ENCODE results near the gene LDHD. TPM values are rescaled to one million over a fixed set of nuclear protein-coding genes. Genes with fewer than 3 reads are reported as not detected.
A peak's percentile ranks its signal among the peaks of the same experiment; 100 is the strongest.

LDHD gene
- total and polyA plus RNA-seq, 7 experiments from 2014 or later = 0.31 to 2.7 (median 0.46) TPM; not detected in 1

- H3K36me3 ChIP-seq (ENCODE audit: control insufficient read depth in 2 of 3, insufficient read depth in 3 of 3, low read length in 3 of 3) = no peaks in the 10 kb centered on the region
- H3K9me3 ChIP-seq (ENCODE audit: control insufficient read depth in 2 of 3, low read length in 3 of 3) = no peaks in the 10 kb centered on the region
- Mint-ChIP-seq H3K4me3 (peak overlapping the region in 1 of 10 donors; percentile 39), H3K27ac (peak overlapping the region in 5 of 9 donors; percentile 17 to 68 (median 36)), H3K9me3 (peaks cover 0 to 3% (median 0%) of the 10 kb centered on the region in 11 donors), H3K36me3 (peaks cover 0 to 12% (median 0%) of the 10 kb centered on the region in 5 donors), H3K4me1 (peaks cover 23 to 81% (median 39%) of the 10 kb centered on the region in 7 donors), H3K27me3 (no peaks in the 10 kb centered on the region)
- peaks cover 29 to 33% of the 10 kb centered on the region in 2 donors for H3K4me1 ChIP-seq (ENCODE audit: control insufficient read depth in 2 of 2, insufficient read depth in 2 of 2, low read length in 2 of 2)
- intact Hi-C loops (cut with micrococcal nuclease) = no loop called here
- ChIA-PET POLR2A (interaction anchor here (0.5 to 0.6 kb wide), 2 partner anchors 38 to 129 kb away, joined by 3 read pairs; no protein-coding TSS in a partner anchor), CTCF (interaction anchor here (2.3 kb wide), 1 partner anchor 26 kb away, joined by 7 read pairs; no protein-coding TSS in a partner anchor)
- no peak overlapping the region for H3K4me3 ChIP-seq (ENCODE audit: low read length)
- no peaks in the 10 kb centered on the region for H3K27me3 ChIP-seq (ENCODE audit: control insufficient read depth in 2 of 2, insufficient read depth in 2 of 2, low read length in 2 of 2)
- DNase-seq (no peak), ATAC-seq (no peak)
- H3K27ac ChIP-seq (ENCODE audit: low read depth, low read length) = no peak overlapping the region
Observed at GRCh38 chr16:75101635-75102034, 14.9 kb downstream of the LDHD start.

GRCh38 chr16:75100603-75100990 is 16.0 kb downstream of the LDHD start:
- no peak overlapping the region for H3K27ac ChIP-seq (ENCODE audit: low read depth, low read length)
- DNase-seq (no peak), ATAC-seq (no peak)
- H3K4me3 Mint-ChIP-seq = peak overlapping the region in 4 of 10 donors; percentile 33 to 72 (median 52)
- no peaks in the 10 kb centered on the region for H3K27me3 ChIP-seq (ENCODE audit: control insufficient read depth in 2 of 2, insufficient read depth in 2 of 2, low read length in 2 of 2)
- CTCF ChIA-PET = interaction anchor here (1.0 to 2.3 kb wide), 2 partner anchors 11 to 25 kb away, joined by 6 to 7 read pairs; no protein-coding TSS in a partner anchor
- peaks cover 0 to 12% (median 0%) of the 10 kb centered on the region in 5 donors for H3K36me3 Mint-ChIP-seq
- H3K4me1 ChIP-seq (ENCODE audit: control insufficient read depth in 2 of 2, insufficient read depth in 2 of 2, low read length in 2 of 2) = peaks cover 29 to 33% of the 10 kb centered on the region in 2 donors
- no peaks in the 10 kb centered on the region for H3K9me3 ChIP-seq (ENCODE audit: control insufficient read depth in 2 of 3, low read length in 3 of 3)
- H3K36me3 ChIP-seq (ENCODE audit: control insufficient read depth in 2 of 3, insufficient read depth in 3 of 3, low read length in 3 of 3) = no peaks in the 10 kb centered on the region
- intact Hi-C loops (cut with micrococcal nuclease) = no loop called here
- peaks cover 23 to 81% (median 40%) of the 10 kb centered on the region in 7 donors for H3K4me1 Mint-ChIP-seq
- H3K27me3 Mint-ChIP-seq = no peaks in the 10 kb centered on the region
- H3K27ac Mint-ChIP-seq = peak overlapping the region in 8 of 9 donors; percentile 52 to 92 (median 76)
- peaks cover 0 to 3% (median 0%) of the 10 kb centered on the region in 11 donors for H3K9me3 Mint-ChIP-seq
- no peak overlapping the region for H3K4me3 ChIP-seq (ENCODE audit: low read length)
- POLR2A ChIA-PET = no interaction called here

GRCh38 chr16:75099738-75100602 is 16.6 kb downstream of the LDHD start:
- H3K36me3 Mint-ChIP-seq = peaks cover 0 to 12% (median 0%) of the 10 kb centered on the region in 5 donors
- H3K27me3 ChIP-seq (ENCODE audit: control insufficient read depth in 2 of 2, insufficient read depth in 2 of 2, low read length in 2 of 2) = no peaks in the 10 kb centered on the region
- peaks cover 29 to 33% of the 10 kb centered on the region in 2 donors for H3K4me1 ChIP-seq (ENCODE audit: control insufficient read depth in 2 of 2, insufficient read depth in 2 of 2, low read length in 2 of 2)
- H3K4me3 ChIP-seq (ENCODE audit: low read length) = no peak overlapping the region
- H3K27me3 Mint-ChIP-seq = no peaks in the 10 kb centered on the region
- H3K36me3 ChIP-seq (ENCODE audit: control insufficient read depth in 2 of 3, insufficient read depth in 3 of 3, low read length in 3 of 3) = no peaks in the 10 kb centered on the region
- DNase-seq = peak in 5 of 9 donors; percentile 24 to 45 (median 35)
- CTCF ChIA-PET = interaction anchor here (1.0 to 2.3 kb wide), 3 partner anchors 11 to 24 kb away, joined by 6 to 11 read pairs (median 7); no protein-coding TSS in a partner anchor
- H3K4me1 Mint-ChIP-seq = peaks cover 22 to 80% (median 37%) of the 10 kb centered on the region in 7 donors
- H3K9me3 ChIP-seq (ENCODE audit: control insufficient read depth in 2 of 3, low read length in 3 of 3) = no peaks in the 10 kb centered on the region
- peak; percentile 60 for ATAC-seq
- H3K4me3 Mint-ChIP-seq = peak overlapping the region in 8 of 10 donors; percentile 33 to 72 (median 50)
- POLR2A ChIA-PET = interaction anchor here (0.9 kb wide), 1 partner anchor 9 kb away, joined by 3 read pairs; no protein-coding TSS in a partner anchor
- H3K9me3 Mint-ChIP-seq = peaks cover 0 to 3% (median 0%) of the 10 kb centered on the region in 11 donors
- intact Hi-C loops (cut with micrococcal nuclease) = loop anchor here in 1 of 2 donors (1.0 kb wide), 2 partner anchors 8 to 102 kb away; no protein-coding TSS in a partner anchor
- peak overlapping the region; percentile 50 for H3K27ac ChIP-seq (ENCODE audit: low read depth, low read length)
- H3K27ac Mint-ChIP-seq = peak overlapping the region; percentile 62 to 92 (median 79)

GRCh38 chr16:75099075-75099667 is 17.4 kb downstream of the LDHD start:
- H3K36me3 ChIP-seq (ENCODE audit: control insufficient read depth in 2 of 3, insufficient read depth in 3 of 3, low read length in 3 of 3) = no peaks in the 10 kb centered on the region
- no peaks in the 10 kb centered on the region for H3K27me3 ChIP-seq (ENCODE audit: control insufficient read depth in 2 of 2, insufficient read depth in 2 of 2, low read length in 2 of 2)
- Mint-ChIP-seq H3K4me1 (peaks cover 22 to 74% (median 37%) of the 10 kb centered on the region in 7 donors), H3K9me3 (peaks cover 0 to 2% (median 0%) of the 10 kb centered on the region in 11 donors), H3K36me3 (peaks cover 0 to 8% (median 0%) of the 10 kb centered on the region in 5 donors), H3K4me3 (peak overlapping the region in 8 of 10 donors; percentile 19 to 72 (median 52)), H3K27me3 (no peaks in the 10 kb centered on the region), H3K27ac (peak overlapping the region in 8 of 9 donors; percentile 74 to 92 (median 79))
- DNase-seq = no peak
- H3K4me1 ChIP-seq (ENCODE audit: control insufficient read depth in 2 of 2, insufficient read depth in 2 of 2, low read length in 2 of 2) = peaks cover 29 to 33% of the 10 kb centered on the region in 2 donors
- POLR2A ChIA-PET = interaction anchor here (0.9 to 1.4 kb wide), 2 partner anchors 8 to 24 kb away, joined by 3 to 4 read pairs; no protein-coding TSS in a partner anchor
- intact Hi-C loops (cut with micrococcal nuclease) = loop anchor here in 1 of 2 donors (1.0 kb wide), 2 partner anchors 9 to 101 kb away; no protein-coding TSS in a partner anchor
- no peak for ATAC-seq
- H3K9me3 ChIP-seq (ENCODE audit: control insufficient read depth in 2 of 3, low read length in 3 of 3) = no peaks in the 10 kb centered on the region
- CTCF ChIA-PET = interaction anchor here (0.6 to 1.9 kb wide), 3 partner anchors 12 to 388 kb away, joined by 3 to 11 read pairs (median 4); no protein-coding TSS in a partner anchor
- no peak overlapping the region for H3K4me3 ChIP-seq (ENCODE audit: low read length)
- peak overlapping the region; percentile 50 for H3K27ac ChIP-seq (ENCODE audit: low read depth, low read length)

- intact Hi-C loops (cut with micrococcal nuclease) = loop anchor here in 1 of 2 donors (1.0 kb wide), 2 partner anchors 13 to 23 kb away; no protein-coding TSS in a partner anchor
- Histone ChIP-seq H3K36me3 (ENCODE audit: control insufficient read depth in 2 of 3, insufficient read depth in 3 of 3, low read length in 3 of 3) (no peaks in the 10 kb centered on the region), H3K4me3 (ENCODE audit: low read length) (no peak overlapping the region), H3K9me3 (ENCODE audit: control insufficient read depth in 2 of 3, low read length in 3 of 3) (no peaks in the 10 kb centered on the region), H3K27me3 (ENCODE audit: control insufficient read depth in 2 of 2, insufficient read depth in 2 of 2, low read length in 2 of 2) (no peaks in the 10 kb centered on the region), H3K4me1 (ENCODE audit: control insufficient read depth in 2 of 2, insufficient read depth in 2 of 2, low read length in 2 of 2) (peaks cover 29 to 33% of the 10 kb centered on the region in 2 donors), H3K27ac (ENCODE audit: low read depth, low read length) (no peak overlapping the region)
- DNase-seq (peak in 6 of 9 donors; percentile 20 to 74 (median 46)), ATAC-seq (peak; percentile 89)
- CTCF ChIA-PET = interaction anchor here (1.1 to 1.9 kb wide), 3 partner anchors 12 to 24 kb away, joined by 4 to 11 read pairs (median 5); no protein-coding TSS in a partner anchor
- POLR2A ChIA-PET = interaction anchor here (1.4 kb wide), 1 partner anchor 23 kb away, joined by 4 read pairs; no protein-coding TSS in a partner anchor
- Mint-ChIP-seq H3K36me3 (peaks cover 0 to 5% (median 0%) of the 10 kb centered on the region in 5 donors), H3K9me3 (no peaks in the 10 kb centered on the region), H3K27me3 (no peaks in the 10 kb centered on the region), H3K4me3 (peak overlapping the region in 4 of 10 donors; percentile 16 to 69 (median 41)), H3K4me1 (peaks cover 22 to 74% (median 37%) of the 10 kb centered on the region in 7 donors), H3K27ac (peak overlapping the region; percentile 38 to 92 (median 79))
Observed at GRCh38 chr16:75097941-75098901, 18.4 kb downstream of the LDHD start.

Data from naive thymus-derived CD4-positive, alpha-beta T cell (primary cell).